Sigmoid colon (tissue), 7 donors: ENCODE data around the gene CCDC59. TPM values are rescaled to one million over a fixed set of nuclear protein-coding genes. Genes with fewer than 3 reads are reported as not detected.
A peak's percentile ranks its signal among the peaks of the same experiment; 100 is the strongest.

Source experiments
- DNase-seq: peaks from one replicate; pipeline ENCODE4 v3.0.0-alpha.2; 2019
- H3K27ac ChIP-seq, 4 donors: fragments of 200-600 bp; sonication (generic); one replicate each; pipeline ENCODE4 v1.5.1; 2016 to 2019; ENCODE audit warnings: mild to moderate bottlenecking in 1 of 4
- H3K27me3 ChIP-seq, 3 donors: fragments of 200-600 bp; sonication (generic); one replicate each; pipeline ENCODE4 v1.5.1; 2019; ENCODE audit warnings: mild to moderate bottlenecking in 1 of 3
- H3K36me3 ChIP-seq, 4 donors: fragments of 200-600 bp; sonication (generic); one replicate each; pipeline ENCODE4 v1.5.1; 2016 to 2019
- H3K4me1 ChIP-seq, 4 donors: fragments of 200-600 bp; sonication (generic); one replicate each; pipeline ENCODE4 v1.5.1; 2017 to 2019
- H3K4me3 ChIP-seq, 4 donors: fragments of 200-600 bp; sonication (generic); one replicate each; pipeline ENCODE4 v1.5.1; 2017 to 2019; ENCODE audit warnings: mild to moderate bottlenecking in 2 of 4, moderate library complexity in 1 of 4
- H3K9me3 ChIP-seq, 4 donors: fragments of 200-600 bp in 3 of 4; sonication (generic) in 3 of 4; one replicate each; pipeline versions ENCODE4 v1.5.1 to v1.6.1; 2013 to 2019
- EP300 ChIP-seq, 4 donors: sonication (generic); formaldehyde crosslinking; IDR thresholded peaks; one replicate each; pipeline ENCODE4 v1.6.1; 2017; ENCODE audit warnings: antibody characterized with exemption in 4 of 4
- POLR2A ChIP-seq, 2 donors: fragments of 450-650 bp; IDR thresholded peaks; one replicate each; pipeline ENCODE4 v1.6.1; 2016; ENCODE audit warnings: antibody characterized with exemption in 2 of 2, mild to moderate bottlenecking in 2 of 2, moderate library complexity in 2 of 2
- POLR2AphosphoS5 ChIP-seq, 4 donors: sonication (generic); formaldehyde crosslinking; IDR thresholded peaks; one replicate each; pipeline ENCODE4 v1.6.1; 2017; ENCODE audit warnings: antibody characterized with exemption in 4 of 4
- WGBS, 2 donors: extraction: QIAGEN DNeasy Blood & Tissue Kit; methylation state at CpG; one replicate each; pipeline ENCODE4 v1.1.7; 2013; 5-methylcytosine and 5-hydroxymethylcytosine counted together
- intact Hi-C: fragments of 100-400 bp; cut with DNase I; formaldehyde crosslinking; loops from one replicate; pipeline ENCODE4 v1.15.1; 2023
- polyA plus RNA-seq, 3 donors: library from polyadenylated mRNA; stranded (reverse); fragments of 200-250 nt; gene quantifications; one replicate each; pipeline ENCODE4 v1.2.3, GENCODE V29; 2013
- total RNA-seq, 4 donors: library from RNA; depleted of rRNA; stranded (reverse); fragments of >200 nt; gene quantifications; one replicate each; pipeline ENCODE4 v1.1.0, GENCODE V29; 2016
- TF ChIP-seq, protein P1 (sequence below), 4 experiments: fragments of 450-650 bp in 3 of 4; fragments of 200-600 bp in 1 of 4; IDR thresholded peaks; one replicate each; pipeline ENCODE4 v1.5.1; 2016 to 2019; ENCODE audit warnings: antibody characterized with exemption in 4 of 4, mild to moderate bottlenecking in 3 of 4, moderate library complexity in 2 of 4
- donor health status: healthy with polysubstance abuse.
- donor health status: Bipolar disorder and iron deficiency.
- donor health status: healthy.

The CCDC59 gene, protein sequence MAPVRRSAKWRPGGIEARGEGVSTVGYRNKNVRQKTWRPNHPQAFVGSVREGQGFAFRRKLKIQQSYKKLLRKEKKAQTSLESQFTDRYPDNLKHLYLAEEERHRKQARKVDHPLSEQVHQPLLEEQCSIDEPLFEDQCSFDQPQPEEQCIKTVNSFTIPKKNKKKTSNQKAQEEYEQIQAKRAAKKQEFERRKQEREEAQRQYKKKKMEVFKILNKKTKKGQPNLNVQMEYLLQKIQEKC
- total RNA-seq, result 10 to 100 TPM; 60.4 to 91.8 (median 82.6) TPM
- polyA plus RNA-seq, result 10 to 100 TPM; 40.2 to 46.1 (median 45.3) TPM

DNA sequence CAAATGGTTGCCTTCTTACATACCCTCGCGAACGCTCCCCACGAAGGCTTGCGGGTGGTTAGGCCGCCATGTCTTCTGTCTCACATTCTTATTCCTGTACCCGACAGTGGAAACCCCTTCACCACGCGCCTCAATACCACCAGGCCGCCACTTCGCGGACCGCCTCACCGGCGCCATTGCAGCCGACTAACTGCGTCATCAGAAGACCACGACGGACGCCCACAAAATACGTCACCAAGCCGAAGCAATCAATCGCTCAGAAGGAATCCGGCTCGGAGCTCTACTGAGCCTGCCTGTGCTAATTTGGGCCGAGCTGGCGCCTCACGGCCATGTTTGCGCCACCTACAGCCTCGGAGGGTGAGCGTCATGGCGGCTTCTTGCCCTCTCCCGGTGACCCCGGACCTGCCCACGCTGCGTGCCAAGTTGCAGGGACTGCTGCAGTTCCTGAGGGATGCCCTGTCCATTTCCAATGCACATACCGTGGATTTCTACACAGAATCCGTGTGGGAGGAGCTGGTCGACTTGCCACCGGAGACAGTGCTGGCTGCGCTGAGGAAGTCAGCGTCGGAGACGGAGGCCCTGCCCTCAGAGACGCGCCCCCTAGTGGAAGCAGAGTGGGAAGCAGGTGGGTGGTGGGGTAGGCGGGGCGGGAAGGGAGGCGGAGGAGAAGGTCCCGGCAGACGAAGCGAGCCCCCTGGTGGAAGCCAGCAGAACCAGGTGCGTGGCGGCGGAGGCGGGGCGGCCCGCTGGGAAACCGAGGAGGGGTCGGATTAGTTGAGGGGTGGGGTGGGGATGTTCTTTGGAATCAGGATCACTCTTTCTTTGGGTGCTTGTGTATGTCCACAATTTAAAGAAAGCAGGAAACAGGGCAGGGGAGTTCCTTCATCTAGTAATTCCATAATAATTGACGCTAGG, at the start of gene CCDC59, which contains the start of gene METTL25:
Gene CCDC59, minus strand, starts transcription at position 188 of the 915 bp plus-strand sequence. Its CDS starts 11 bp downstream, at position 177.
Gene METTL25, plus strand, starts transcription at position 330 of the 915 bp plus-strand sequence. Its CDS starts 37 bp downstream, at position 367.
- Histone ChIP-seq H3K4me3 (peak within 1 kb of the TSS; percentile 63 to 88 (median 70)), H3K36me3 (peaks cover 0 to 34% (median 6%) of the 10 kb centered on the region in 4 donors), H3K9me3 (no peaks in the 10 kb centered on the region), H3K27me3 (no peaks in the 10 kb centered on the region), H3K27ac (peak within 1 kb of the TSS; percentile 85 to 93 (median 88)), H3K4me1 (peaks cover 0 to 51% (median 35%) of the 10 kb centered on the region in 4 donors)
- 0% methylated on average over 61 of the region's 61 CpGs for WGBS, 2 donors
- TF ChIP-seq POLR2A (IDR thresholded peaks at IDR 0.05), result peak; percentile 45 to 67
- peak; percentile 92 to 96 (median 94) for TF ChIP-seq POLR2AphosphoS5 (IDR thresholded peaks at IDR 0.05)
- peak in 1 of 4 donors; percentile 69 for TF ChIP-seq EP300 (IDR thresholded peaks at IDR 0.05)
- TF ChIP-seq, protein P1, sequence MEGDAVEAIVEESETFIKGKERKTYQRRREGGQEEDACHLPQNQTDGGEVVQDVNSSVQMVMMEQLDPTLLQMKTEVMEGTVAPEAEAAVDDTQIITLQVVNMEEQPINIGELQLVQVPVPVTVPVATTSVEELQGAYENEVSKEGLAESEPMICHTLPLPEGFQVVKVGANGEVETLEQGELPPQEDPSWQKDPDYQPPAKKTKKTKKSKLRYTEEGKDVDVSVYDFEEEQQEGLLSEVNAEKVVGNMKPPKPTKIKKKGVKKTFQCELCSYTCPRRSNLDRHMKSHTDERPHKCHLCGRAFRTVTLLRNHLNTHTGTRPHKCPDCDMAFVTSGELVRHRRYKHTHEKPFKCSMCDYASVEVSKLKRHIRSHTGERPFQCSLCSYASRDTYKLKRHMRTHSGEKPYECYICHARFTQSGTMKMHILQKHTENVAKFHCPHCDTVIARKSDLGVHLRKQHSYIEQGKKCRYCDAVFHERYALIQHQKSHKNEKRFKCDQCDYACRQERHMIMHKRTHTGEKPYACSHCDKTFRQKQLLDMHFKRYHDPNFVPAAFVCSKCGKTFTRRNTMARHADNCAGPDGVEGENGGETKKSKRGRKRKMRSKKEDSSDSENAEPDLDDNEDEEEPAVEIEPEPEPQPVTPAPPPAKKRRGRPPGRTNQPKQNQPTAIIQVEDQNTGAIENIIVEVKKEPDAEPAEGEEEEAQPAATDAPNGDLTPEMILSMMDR (IDR thresholded peaks at IDR 0.05), result peak; percentile 94 to 100 (median 98)
- peak; percentile 98 for DNase-seq
- intact Hi-C loops, result loop anchor here (10.0 kb wide), 1 partner anchor 1944 kb away; no protein-coding TSS in a partner anchor

DNA sequence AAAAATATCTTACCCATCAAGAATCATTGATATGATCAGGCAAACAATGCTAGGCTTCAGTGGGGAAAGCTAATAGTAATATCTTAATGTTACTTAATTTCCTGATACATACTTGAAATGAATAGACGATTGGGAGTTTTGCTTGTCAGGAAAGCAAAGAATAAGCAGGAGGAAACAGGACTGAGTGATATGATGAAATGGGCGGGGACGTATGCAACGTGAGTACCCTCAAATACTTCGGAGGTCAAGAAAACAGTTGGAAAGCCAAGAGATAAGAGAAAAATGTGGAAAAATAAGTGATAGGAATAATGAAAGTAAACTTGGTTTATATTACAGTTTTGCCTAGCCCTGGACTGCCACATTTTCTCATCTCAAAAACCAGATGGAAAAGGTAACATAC, 49.3 kb upstream of the CCDC59 start:
- Histone ChIP-seq H3K4me3 (no peak overlapping the region), H3K36me3 (peaks cover 0 to 11% (median 2%) of the 10 kb centered on the region in 4 donors), H3K4me1 (no peaks in the 10 kb centered on the region), H3K27me3 (no peaks in the 10 kb centered on the region), H3K9me3 (no peaks in the 10 kb centered on the region), H3K27ac (no peak overlapping the region)
- WGBS, 2 donors, result 74 to 88% methylated on average over 5 of the region's 5 CpGs
- intact Hi-C loops, result no loop called here
- no peak for TF ChIP-seq POLR2AphosphoS5 (IDR thresholded peaks at IDR 0.05)
- no peak for TF ChIP-seq EP300 (IDR thresholded peaks at IDR 0.05)
- no peak for TF ChIP-seq POLR2A (IDR thresholded peaks at IDR 0.05)
- TF ChIP-seq, protein P1 (IDR thresholded peaks at IDR 0.05), result no peak
- no peak for DNase-seq

DNA sequence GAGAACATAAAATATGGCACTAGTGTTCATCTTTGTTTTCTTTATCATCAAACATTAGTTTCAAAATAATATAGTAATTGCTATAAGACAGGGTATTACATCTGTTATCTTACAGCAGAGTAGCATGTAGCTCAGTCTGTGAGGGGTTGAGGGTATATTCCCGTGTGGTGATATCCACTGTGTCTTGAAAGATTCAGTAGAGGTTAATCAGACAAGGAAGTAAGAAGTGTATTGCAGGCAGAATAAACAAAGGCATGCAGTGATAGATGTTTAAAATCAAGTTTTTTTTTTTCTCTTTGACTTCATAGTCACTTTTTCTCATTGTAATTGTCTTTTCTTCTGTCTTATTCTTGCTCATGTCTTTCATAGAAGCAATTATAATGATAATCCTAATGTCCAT, 48.5 kb upstream of the CCDC59 start:
- no peaks in the 10 kb centered on the region for H3K27me3 ChIP-seq
- H3K9me3 ChIP-seq, result no peaks in the 10 kb centered on the region
- no peak overlapping the region for H3K27ac ChIP-seq
- intact Hi-C loops, result no loop called here
- WGBS, 2 donors, result 19 to 57% methylated on average over 1 of the region's 1 CpG
- TF ChIP-seq POLR2AphosphoS5 (IDR thresholded peaks at IDR 0.05) (no peak), POLR2A (IDR thresholded peaks at IDR 0.05) (no peak), EP300 (IDR thresholded peaks at IDR 0.05) (no peak)
- TF ChIP-seq, protein P1 (IDR thresholded peaks at IDR 0.05), result no peak
- H3K4me1 ChIP-seq, result no peaks in the 10 kb centered on the region
- H3K36me3 ChIP-seq, result peaks cover 0 to 11% (median 2%) of the 10 kb centered on the region in 4 donors
- DNase-seq, result no peak
- no peak overlapping the region for H3K4me3 ChIP-seq

DNA sequence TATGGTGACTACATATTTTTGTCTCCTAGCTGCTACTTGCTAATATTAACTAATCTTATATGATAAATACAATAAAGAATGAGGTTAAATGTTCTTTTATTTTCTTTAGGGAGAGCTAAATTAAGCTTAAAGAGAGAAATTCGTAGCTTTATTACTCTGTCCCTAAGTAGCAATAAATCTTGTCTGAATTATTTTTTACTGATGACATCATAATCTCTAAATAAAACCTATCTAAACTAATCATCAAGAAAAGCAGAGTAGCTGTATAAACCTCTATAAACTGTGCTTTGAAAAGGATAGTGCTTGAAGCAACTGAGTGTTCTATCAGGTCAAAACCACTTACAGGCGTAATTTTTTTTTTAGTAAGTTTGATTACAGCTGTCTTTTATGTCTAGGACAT, 42.6 kb upstream of the CCDC59 start:
- H3K27ac ChIP-seq, result no peak overlapping the region
- no peak for DNase-seq
- WGBS, 2 donors, result 74 to 81% methylated on average over 2 of the region's 2 CpGs
- H3K4me3 ChIP-seq, result no peak overlapping the region
- H3K27me3 ChIP-seq, result no peaks in the 10 kb centered on the region
- H3K36me3 ChIP-seq, result peaks cover 0 to 20% (median 3%) of the 10 kb centered on the region in 4 donors
- TF ChIP-seq POLR2AphosphoS5 (IDR thresholded peaks at IDR 0.05) (no peak), POLR2A (IDR thresholded peaks at IDR 0.05) (no peak), EP300 (IDR thresholded peaks at IDR 0.05) (no peak)
- TF ChIP-seq, protein P1 (IDR thresholded peaks at IDR 0.05), result no peak
- intact Hi-C loops, result no loop called here
- H3K9me3 ChIP-seq, result no peaks in the 10 kb centered on the region
- no peaks in the 10 kb centered on the region for H3K4me1 ChIP-seq
